ENCODE results near the gene SENP8.
"Not testable (repeated sequence)": the region's sequence is repeated elsewhere in the genome, so short reads cannot be mapped to it uniquely, and the experiment has no call there.

The SENP8 gene

DNA sequence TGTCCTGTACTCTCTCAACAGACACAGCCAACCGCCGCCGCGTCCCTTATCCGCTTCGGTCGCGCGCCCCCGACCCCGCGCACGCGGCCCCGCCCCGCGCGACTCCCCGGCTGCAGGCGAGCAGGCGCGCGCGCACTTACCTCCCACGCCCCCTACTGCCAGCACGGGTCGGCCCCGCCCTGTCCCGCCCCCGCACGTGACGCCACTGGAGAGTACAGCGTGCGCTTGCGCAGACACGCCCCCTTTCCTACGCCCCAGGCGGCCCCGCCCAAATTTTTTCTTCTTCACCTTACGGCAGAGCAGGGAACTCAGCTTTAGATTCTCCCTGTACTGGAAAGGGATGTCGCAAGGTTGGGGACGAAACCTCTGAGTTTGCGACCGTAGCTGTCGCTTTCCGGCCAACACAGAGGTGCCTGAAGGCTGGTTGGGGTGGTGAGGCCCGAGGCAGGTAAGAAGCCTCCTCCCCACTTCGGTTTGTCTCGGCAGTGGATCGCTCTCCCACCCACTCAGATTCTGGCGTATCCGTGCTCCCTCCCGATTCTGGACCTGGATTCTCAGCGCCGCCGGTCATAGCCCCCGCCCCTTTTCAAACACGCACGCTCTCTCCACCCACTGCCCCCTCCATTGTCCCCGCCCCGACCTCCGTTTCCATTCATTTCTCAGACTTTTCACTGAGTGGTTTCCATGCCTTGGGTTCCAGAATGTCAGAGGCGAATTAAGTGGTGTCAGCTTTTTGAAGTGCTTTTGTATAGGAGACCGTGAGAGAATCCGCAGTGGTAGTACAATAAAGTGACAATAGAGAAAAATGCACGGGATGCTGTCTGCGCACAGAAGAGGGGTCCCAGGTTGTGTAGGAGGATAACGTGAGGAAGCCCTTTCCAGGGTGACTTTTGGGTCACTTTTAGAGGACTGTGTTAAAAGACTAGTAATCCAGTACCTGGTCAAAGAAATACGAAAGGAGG, at the start of gene SENP8, which contains the start of gene MYO9A:
SENP8 (plus strand) TSS at position 387 of the 962 bp plus-strand sequence. CDS start 21,221 bp downstream, outside the sequence.
MYO9A (minus strand) TSS at position 134 of the 962 bp plus-strand sequence. CDS start 71,587 bp downstream, outside the sequence.
- peak; percentile 96 for DNase-seq (ENCODE audit: low spot score)

DNA sequence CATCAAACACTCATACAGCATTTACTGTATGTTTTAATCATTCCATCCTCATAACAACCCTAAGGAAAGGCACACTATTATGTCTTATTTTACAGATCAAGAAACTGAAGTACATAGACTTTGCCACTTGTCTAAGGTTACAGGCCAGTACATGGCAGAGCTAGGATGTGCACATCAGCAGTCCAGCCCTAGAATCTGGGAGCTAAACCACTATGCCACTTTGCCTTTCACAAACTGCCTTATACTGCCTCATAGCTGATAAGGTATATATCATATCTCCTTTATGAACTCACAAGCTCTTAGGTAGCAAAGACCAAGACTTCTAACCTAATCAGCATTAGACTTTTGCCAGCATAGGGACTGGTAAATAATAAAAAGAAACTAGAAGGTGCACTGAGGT, 49.3 kb upstream of the SENP8 start:
- no peak for DNase-seq (ENCODE audit: low spot score)

DNA sequence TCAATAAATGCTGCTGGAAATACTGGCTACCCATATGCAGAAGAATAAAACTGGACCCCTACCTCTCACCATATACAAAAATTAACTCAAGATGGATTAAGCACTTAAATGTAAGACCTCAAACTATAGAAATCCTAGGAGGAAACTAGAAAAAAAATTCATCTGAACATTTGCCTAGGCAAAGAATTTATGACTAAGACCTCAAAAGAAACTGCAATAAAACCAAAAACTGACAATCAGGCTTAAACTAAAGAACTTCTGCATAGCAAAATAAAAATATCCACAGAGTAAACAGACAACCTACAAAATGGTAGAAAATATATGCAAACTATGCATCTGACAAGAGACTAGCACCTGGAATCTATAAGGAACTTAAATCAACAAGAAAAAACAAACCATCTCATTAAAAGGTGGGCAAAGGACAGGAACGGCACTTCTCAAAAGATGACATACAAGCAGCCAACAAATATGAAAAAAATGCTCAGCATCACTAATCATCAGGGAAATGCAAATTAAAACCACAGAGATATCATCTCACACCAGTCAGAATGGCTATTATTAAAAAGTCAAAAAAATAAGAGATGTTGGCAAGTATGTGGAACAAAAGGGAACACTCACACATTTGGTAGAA, 47.3 kb upstream of the SENP8 start:
- DNase-seq (ENCODE audit: low spot score) = no peak

DNA sequence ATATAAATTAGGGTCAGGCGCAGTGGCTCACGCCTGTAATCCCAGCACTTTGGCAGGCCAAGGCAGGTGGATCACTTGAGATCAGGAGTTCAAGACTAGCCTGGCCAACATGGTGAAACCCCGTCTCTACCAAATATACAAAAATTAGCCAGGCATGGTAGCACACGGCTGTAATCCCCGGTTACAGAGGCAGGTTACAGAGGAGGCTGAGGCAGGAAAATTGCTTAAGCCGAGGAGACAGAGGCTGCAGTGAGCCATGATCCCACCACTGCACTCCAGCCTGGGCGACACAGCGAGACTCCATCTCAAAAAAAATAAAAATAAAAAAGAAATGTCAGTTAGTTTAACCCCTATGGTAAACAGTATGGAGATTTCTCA, 46.8 kb upstream of the SENP8 start:
- not testable (repeated sequence) for DNase-seq (ENCODE audit: low spot score)

DNA sequence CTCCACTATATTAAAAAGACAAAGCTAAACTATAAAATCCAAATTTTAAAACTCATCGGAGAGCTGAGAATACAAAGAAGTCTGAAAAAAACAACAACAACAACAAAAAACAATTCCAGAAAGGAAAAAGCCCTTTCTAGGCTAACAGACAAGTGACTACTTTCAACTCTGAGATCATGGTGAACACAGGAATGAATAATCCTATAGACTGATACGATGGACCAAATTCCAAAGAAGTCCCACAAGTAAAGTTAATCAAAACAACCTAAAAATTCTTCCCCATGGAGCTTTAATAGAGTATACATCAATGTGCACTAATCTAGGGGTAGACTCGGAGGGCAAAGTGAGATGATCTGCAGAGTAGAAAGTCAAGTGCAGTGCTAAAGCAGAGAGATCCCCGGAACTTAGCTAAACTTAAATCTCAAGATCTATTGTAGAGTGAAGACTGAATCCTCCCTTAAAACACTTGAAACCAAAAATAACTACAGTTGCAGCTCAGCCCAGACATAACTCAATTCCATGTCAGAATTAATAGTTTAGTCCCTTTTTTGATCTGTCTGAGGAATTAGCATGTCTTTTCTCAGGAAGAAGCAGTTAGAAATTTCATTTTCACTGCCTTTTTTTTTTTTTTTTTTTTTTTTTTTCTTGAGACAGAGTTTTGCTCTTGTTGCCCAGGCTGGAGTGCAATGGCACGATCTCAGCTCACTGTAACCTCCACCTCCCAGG, 43.7 kb upstream of the SENP8 start:
- DNase-seq (ENCODE audit: low spot score) = no peak

GRCh38 chr15:72077950-72078349, 40.3 kb upstream of the SENP8 start:
- no peak for DNase-seq (ENCODE audit: low spot score)

GRCh38 chr15:72078887-72079286, 39.3 kb upstream of the SENP8 start:
- DNase-seq (ENCODE audit: low spot score) = no peak

DNA sequence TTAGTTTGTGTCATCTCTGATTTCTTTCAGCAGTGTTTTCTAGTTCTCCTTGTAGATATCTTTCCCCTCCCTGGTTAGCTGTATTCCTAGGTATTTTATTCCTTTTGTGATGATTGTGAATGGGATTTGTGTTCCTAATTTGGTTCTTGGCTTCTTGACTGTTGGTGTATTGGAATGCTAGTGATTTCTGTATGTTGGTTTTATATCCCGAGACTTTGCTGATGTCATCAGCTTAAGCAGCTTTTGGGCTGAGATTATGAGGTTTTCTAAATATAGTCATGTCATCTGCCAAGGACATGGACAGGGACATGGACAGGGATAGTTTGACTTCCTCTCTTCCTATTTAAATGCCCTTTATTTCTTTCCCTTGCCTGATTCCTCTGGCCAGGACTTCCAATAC, 36.0 kb upstream of the SENP8 start:
- no peak for DNase-seq (ENCODE audit: low spot score)

DNA sequence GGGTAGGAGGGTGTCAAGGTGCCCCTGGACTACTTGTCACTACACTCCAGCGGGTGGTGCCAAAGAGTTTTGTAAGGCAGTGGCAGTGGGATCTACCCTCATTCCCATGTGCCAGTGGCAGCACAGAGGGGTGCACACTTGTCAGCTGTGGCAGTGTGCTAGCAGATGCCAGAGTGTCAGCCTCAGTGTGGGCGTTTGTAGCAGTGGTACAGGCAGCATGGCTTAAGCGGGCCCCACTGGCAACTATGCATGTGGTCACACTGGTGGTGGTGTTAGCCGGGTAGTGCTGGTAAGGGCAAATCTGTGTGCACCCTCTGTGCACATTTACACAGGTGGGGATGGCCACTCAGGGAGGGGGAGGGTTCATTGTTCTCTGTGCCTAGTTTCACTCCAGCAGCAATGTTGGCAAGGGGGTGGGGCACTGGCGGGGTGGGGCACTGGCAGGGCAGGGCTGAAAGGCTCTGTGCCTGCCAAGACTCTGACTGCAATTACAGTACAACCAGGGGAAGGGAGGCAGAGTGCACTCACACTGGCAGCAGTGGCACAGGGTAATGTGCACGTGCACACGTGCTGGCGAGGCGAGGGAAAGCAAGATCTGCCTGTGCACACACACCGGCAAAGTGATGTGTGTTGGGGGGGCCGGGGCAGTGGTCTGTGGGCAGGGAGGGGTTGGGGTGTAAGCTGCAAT, 32.0 kb upstream of the SENP8 start:
- no peak for DNase-seq (ENCODE audit: low spot score)

- DNase-seq (ENCODE audit: low spot score) = no peak
Observed at GRCh38 chr15:72086920-72087648, 31.1 kb upstream of the SENP8 start.

DNA sequence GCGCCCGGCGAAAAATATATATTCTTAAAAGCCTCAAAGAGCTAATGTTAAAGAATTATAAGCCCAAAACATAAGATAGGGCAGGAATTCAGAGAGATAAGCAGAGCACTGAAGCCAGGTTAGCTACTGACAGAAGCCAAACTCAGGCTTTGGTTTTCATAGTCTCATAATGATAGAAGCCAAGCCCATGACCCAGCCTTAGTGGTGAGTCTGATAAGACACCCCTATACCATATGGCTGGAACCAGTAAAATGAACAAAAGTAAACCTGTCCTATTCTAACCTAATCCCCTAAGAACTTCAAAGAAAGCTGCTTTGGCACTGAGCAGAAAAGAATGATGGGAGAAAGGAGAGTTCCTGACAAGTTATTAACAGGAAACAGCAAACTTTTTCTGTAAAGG, 26.2 kb upstream of the SENP8 start:
- DNase-seq (ENCODE audit: low spot score) = no peak

GRCh38 chr15:72092691-72093090, 25.5 kb upstream of the SENP8 start:
- no peak for DNase-seq (ENCODE audit: low spot score)

DNA sequence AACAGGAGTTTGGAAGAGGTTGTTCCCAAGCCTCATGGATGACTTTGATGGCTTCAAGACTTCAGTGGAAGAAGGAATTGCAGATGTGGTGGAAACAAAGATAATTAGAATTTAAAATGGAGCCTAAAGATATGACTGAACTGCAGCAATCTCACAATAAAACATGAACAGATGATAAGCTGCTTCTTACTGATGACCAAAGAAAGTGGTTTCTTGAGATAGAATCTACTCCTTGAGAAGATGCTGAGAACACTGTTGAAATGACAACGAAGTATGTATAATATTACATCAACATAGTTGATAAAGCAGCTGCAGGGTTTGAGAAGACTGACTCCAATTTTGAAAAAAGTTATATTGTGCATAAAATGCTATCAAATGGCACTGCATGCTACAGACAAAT, 21.4 kb upstream of the SENP8 start:
- DNase-seq (ENCODE audit: low spot score) = no peak

DNA sequence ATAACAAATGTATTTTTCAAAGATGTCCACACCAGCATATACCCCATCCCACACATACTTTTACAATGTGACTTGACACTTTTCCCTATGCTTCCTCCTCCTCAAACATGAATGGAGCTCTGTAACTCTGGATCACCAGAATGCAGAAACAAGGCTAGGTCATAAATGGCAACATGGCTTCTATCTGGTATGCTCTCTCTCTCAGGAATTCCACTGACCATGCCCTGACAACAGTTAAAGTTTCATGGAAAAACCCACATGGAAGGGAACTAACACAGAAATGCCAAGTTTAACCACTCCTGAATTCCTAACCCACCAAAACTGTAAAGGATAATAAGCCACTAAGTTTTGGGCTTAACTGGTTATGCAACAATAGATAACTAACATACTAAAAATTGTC, 20.2 kb upstream of the SENP8 start:
- DNase-seq (ENCODE audit: low spot score) = no peak

- no peak for DNase-seq (ENCODE audit: low spot score)
Observed at GRCh38 chr15:72099155-72099554, 19.0 kb upstream of the SENP8 start.

DNA sequence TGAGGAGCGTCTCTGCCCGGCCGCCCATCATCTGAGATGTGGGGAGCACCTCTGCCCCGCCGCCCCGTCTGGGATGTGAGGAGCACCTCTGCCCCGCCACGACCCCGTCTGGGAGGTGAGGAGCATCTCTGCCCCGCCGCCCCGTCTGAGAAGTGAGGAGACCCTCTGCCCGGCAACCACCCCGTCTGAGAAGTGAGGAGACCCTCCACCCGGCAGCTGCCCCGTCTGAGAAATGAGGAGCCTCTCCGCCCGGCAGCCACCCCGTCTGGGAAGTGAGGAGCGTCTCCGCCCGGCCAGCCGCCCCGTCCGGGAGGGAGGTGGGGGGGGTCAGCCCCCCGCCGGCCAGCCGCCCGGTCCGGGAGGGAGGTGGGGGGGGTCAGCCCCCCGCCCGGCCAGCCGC, 17.7 kb upstream of the SENP8 start:
- not testable (repeated sequence) for DNase-seq (ENCODE audit: low spot score)

DNA sequence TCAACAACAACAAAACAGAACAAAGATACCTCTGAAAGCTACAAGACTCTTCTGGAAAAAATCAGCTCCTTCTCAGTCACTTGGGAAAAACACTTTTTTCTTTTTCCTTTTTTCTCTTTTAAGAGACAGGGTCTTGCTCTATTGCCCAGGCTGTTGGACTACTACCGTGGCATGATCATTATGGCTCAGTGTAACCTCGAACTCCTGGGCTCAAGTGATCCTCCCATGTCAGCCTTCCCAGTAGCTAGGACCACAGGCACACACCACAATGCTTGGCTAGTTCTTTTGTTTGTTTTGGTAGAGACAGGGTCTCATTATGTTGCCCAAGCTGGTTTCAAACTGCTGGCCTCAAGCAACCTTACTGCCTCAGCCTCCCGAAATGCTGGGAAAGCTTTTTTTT, 13.1 kb upstream of the SENP8 start:
- no peak for DNase-seq (ENCODE audit: low spot score)

GRCh38 chr15:72106068-72106467, 12.1 kb upstream of the SENP8 start:
- no peak for DNase-seq (ENCODE audit: low spot score)

GRCh38 chr15:72110355-72110754, 7.8 kb upstream of the SENP8 start:
- no peak for DNase-seq (ENCODE audit: low spot score)

GRCh38 chr15:72112116-72112515, 6.1 kb upstream of the SENP8 start:
- DNase-seq (ENCODE audit: low spot score) = no peak

- no peak for DNase-seq (ENCODE audit: low spot score)
Observed at GRCh38 chr15:72112805-72113204, 5.4 kb upstream of the SENP8 start.
